Measurements from ENCODE around the gene EBP.
"Not testable (repeated sequence)": the region's sequence is repeated elsewhere in the genome, so short reads cannot be mapped to it uniquely, and the experiment has no call there.

EBP gene

GRCh38 chrX:48493890-48494364 lies 27.7 kb upstream of the EBP start:
- no peak for DNase-seq

- DNase-seq = no peak
Observed at GRCh38 chrX:48496660-48497059, 24.9 kb upstream of the EBP start.

- DNase-seq = no peak
Observed at GRCh38 chrX:48497871-48498270, 23.7 kb upstream of the EBP start.

GRCh38 chrX:48498374-48498809 lies 23.2 kb upstream of the EBP start:
- no peak for DNase-seq

- no peak for DNase-seq
Observed at GRCh38 chrX:48504261-48504660, 17.3 kb upstream of the EBP start.

- no peak for DNase-seq
Observed at GRCh38 chrX:48505481-48505880, 16.1 kb upstream of the EBP start.

GRCh38 chrX:48507246-48507645 lies 14.4 kb upstream of the EBP start:
- no peak for DNase-seq

GRCh38 chrX:48508400-48509244 lies 13.0 kb upstream of the EBP start, which contains the start of gene PORCN:
PORCN (plus strand) TSS chrX:48508992; CDS start chrX:48509821, 829 bp downstream.
- peak; percentile 68 for DNase-seq

- DNase-seq = no peak
Observed at GRCh38 chrX:48509245-48509590, 12.4 kb upstream of the EBP start.

GRCh38 chrX:48509619-48510018 lies 12.0 kb upstream of the EBP start:
- no peak for DNase-seq

- DNase-seq = no peak
Observed at GRCh38 chrX:48511560-48511959, 10.0 kb upstream of the EBP start.

GRCh38 chrX:48512371-48512935 lies 9.2 kb upstream of the EBP start:
- DNase-seq = no peak

GRCh38 chrX:48513670-48514069 lies 7.9 kb upstream of the EBP start:
- no peak for DNase-seq

GRCh38 chrX:48514126-48514806 lies 7.3 kb upstream of the EBP start:
- DNase-seq = no peak

- no peak for DNase-seq
Observed at GRCh38 chrX:48514868-48515460, 6.6 kb upstream of the EBP start.

- DNase-seq = no peak
Observed at GRCh38 chrX:48515842-48516241, 5.8 kb upstream of the EBP start.

- no peak for DNase-seq
Observed at GRCh38 chrX:48516285-48516684, 5.3 kb upstream of the EBP start.

- no peak for DNase-seq
Observed at GRCh38 chrX:48516987-48517386, 4.6 kb upstream of the EBP start.

- DNase-seq = not testable (repeated sequence)
Observed at GRCh38 chrX:48519481-48519880, 2.1 kb upstream of the EBP start.

- DNase-seq = no peak
Observed at GRCh38 chrX:48520455-48520854, 1.2 kb upstream of the EBP start.

- no peak for DNase-seq
Observed at GRCh38 chrX:48520976-48521352, 644 bp upstream of the EBP start.

- DNase-seq = no peak
Observed at GRCh38 chrX:48522291-48522690, 683 bp downstream of the EBP start.

- DNase-seq = no peak
Observed at GRCh38 chrX:48523682-48524081, 2.1 kb downstream of the EBP start.

Measured in T-helper 9 cell (primary cell).